HG02571 (cell line): ENCODE results near the gene HHLA2.

Source experiments
- ATAC-seq: cut with Tn5 transposase; IDR thresholded peaks from one replicate; pipeline ENCODE4 v1.9.1; 2021; ENCODE audit warnings: mild to moderate bottlenecking, moderate library complexity; ENCODE audit not compliant: unreplicated experiment

Gene HHLA2

DNA sequence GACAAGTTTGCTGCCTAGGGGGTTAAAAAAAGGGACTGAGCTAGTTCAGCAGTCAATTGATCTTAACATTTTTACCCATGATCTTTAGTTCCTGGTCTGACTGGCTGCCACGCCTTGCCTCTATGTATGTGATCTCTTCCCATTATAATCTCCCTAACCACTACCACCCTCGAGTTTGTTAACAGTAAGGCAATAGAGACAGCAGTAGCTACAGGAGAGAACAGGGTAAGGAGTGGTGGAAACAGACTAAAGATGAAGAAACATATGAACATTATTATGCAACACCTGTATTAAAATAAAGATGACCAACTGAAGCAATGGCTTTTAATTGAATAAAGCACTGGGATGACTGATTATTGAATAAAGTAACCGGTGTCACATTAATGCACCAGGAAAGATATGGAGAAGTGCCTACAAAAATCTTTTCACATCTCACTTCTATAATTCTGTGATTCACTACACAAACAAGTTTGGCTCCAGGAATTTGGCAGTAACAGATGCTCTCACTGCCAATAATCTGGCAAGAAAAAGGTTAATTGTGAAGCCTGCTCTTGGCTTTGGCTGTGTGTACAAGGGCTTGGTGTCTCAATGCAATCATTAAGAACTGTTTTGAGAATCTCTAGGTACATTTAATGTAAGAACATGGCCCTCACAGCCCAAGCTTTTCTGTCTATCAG is 95.7 kb downstream of the HHLA2 start:
- no peak for ATAC-seq

DNA sequence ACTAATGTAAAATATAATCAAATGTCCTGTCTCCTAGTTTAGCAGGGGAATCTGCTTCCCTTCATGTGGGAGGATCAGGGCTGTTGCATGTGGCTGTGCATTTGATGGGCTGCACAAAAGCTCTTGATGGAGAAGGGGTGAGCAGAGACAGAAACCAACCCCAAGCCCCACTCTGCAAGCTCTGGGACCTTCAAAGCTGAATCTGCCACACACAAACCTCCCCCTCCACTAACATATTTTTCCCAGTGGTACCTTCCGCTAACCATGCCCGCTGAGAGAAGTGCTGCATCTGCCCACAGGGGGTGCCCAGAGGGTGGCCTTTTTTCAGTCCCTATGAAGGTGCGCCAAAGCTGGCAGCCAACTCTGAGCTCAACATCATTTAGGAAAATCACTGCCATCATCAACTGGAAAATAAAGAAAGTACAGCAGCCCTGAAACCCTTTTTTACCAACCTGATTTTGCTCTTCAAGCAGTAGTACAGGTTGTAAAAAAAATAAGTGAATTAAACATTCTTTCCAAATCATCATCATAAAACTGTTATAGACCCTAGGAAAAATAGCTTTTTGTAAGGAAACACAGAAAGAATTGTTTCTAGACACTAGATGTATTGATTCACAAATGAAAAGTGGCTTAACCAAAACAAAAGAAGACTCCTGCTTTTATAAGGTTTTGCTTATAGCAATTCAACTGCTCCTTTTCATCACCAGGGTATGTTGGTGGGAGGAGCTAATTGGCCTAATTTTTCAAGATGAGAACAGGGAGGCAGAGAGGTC is 97.0 kb downstream of the HHLA2 start:
- ATAC-seq = no peak

DNA sequence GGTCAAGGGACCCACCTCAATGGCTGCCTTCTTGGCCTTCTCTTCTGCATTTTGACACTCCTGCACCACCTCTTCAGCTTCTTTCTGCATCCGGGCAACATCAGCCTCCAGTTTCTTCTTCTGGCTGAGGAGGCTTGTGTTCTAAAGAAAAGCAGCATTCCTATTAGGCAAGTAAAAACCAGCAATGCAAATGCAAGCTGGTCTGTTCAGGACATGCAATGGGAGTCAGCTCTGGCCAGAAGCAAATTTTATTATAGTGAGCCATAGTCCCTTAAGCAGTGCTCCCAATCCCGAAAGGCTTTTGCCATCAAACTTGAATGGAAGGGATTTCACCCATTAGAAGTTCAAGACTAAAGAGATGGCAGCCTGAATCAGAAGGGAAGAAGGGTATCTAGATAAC is 97.7 kb downstream of the HHLA2 start:
- ATAC-seq = no peak

DNA sequence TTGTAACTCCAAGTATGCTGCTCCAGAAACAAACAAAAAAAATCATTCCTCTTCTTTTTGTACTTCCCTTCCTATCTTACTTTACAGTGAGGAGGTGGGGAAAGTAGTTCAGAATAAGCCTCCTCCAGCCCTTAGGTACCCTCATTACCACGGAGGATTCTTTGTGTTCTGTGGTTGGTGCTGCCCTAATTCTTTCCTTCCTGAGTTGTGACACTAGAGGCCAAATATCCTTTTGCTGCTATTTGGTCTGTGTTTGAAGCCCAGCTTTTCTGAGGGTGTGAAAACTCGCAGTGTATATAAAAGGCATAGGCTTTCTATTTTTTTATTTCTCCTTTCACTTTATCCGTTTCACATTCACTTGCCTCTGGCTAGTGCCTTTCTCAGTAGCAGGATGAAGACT is 98.2 kb downstream of the HHLA2 start:
- ATAC-seq = no peak

- ATAC-seq = no peak
These were observed 100.0 kb downstream of the HHLA2 start for GRCh38 chr3:108396336-108396735.

DNA sequence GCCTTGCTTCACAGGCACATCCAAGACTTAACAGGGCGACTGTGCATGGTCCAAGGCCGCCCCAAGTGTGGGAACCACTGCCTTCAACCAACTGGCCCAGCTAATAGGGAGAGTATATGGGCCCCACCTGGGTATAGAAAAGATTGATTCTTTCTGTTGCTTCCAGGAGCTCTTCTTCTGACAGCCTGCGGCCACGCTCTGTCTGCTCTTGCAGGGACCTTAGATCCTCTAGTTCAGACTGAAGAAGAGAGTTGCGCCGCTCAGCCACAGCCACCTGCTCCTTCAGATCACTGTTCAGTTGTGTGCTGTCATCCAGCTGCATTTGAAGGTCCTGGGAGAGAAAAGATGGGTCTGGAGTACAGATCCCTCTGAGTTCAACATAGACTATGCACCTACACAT is 102.2 kb downstream of the HHLA2 start:
- no peak for ATAC-seq

GRCh38 chr3:108401836-108402235 is 105.5 kb downstream of the HHLA2 start:
- ATAC-seq = no peak

DNA sequence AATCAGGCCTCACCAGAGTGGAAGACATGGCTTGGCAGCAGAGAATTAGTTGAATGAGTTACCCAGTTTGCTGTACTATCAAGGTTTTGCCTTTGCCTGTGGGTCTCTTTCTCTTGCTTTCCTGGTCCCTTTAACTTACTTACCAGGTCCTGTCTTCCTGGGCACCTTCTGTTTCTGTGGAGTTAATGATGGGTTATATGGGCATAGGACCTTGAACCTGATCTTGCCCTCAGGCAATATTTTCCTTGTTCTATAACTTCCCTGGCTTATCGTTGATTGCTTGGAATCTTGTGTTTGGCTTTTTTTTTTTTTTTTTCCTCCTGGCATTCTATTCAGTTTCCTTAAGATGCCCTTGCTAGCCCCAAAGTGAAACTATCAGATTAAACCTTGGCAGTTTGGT is 106.8 kb downstream of the HHLA2 start:
- ATAC-seq = no peak

DNA sequence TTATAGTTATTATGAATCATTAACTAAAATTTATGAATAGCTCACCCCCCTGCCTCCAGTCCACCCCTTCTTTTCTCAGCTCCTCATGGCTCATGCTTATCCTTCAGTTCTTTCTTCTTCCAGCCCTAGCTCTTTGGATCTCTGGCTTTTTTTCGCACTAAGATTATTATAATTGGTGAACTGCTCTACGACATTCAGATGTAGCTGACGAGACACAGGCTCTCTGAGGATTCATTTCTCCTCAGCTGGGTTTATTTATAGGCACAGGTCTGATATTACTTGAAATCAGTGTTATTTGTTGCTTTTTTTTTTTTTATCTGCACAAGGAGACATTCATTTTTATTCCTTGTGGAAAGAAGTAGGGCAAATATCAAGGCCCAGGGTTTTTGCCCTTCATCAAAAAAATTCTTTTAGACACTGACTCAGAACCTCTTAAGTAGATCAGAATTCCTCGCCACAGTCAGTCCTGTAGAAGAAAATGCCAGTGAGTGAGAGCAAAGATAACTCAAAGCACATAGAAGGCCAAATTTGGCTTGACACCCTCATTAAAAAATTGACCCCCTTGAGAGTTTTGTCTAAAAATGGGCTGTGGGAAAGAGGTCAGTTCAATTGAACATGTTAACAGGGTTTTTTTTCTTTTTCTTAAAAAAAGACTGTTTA is 107.5 kb downstream of the HHLA2 start:
- ATAC-seq = no peak

DNA sequence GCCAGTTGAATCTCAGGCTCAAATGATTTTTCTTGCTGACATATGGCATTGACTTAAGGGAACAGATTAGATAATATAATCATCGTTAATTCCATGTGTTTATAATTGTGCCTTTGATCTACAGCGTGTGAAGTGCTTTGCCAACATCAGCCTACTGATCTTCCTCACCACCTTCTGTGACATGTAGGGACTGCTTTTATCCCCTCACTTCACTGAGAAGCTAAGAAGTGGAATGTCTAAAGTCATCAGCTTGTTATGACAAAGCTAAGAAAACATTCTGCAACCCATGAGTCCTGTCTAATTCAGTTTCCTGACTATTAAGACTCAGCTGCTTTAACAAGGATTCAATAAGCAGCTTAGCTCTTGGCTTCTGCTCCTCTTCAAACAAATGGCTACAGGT is 108.0 kb downstream of the HHLA2 start:
- no peak for ATAC-seq

DNA sequence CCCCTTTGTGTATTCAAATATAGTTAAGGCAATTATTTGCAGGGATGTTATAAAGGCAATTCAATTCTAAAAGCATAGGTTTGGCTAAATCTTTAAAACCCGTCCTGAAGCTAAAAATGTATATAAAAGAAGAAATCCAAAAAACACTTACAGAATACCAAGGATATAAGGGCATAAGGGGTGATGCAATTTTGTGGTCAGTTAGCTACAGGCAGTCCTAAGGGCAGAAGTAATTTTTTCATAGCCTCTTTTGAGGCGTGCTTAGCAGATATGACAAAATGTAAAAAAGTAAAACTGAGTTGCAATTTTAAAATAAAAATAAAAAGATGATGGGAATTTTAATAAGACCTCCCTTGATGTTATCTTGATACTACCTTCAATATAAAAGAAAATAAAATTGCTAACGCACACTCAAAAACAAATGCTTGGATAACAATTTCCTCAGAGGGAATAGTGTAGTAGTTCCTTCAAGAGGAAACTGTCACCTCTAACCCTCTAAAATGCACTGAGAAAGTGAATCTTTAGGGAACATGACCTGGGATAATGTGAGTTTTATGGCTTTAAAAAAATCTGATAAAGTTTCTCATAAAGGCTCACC is 109.8 kb downstream of the HHLA2 start:
- ATAC-seq = no peak

DNA sequence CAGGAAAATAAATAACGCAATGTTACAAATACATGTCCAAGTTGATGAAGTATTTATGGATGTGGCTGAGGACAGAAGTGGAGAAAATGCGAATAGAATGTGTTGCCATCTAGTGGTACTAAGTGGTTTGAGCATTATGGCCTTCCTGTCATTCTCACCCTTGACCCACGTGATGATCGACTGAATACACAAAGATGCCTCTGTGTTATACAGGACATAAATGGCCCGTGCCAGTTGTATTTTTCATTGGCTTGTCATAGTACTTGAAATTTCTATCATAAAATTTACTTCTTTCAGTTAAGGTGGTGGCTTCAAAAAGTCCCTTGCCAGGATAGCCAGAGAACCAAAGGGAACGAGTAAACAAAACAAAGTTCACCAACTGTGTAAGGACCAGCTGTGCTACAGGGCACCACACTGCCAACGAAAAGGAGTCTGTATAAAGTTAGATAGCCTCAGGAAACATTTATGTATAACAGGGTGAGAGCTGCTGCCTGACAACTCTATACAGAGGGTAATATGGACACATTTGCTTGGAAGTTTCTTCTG is 110.4 kb downstream of the HHLA2 start:
- peak; percentile 96 for ATAC-seq

GRCh38 chr3:108407886-108408285 is 111.5 kb downstream of the HHLA2 start:
- no peak for ATAC-seq

- ATAC-seq = no peak
These were observed 112.8 kb downstream of the HHLA2 start for GRCh38 chr3:108408883-108409799.

DNA sequence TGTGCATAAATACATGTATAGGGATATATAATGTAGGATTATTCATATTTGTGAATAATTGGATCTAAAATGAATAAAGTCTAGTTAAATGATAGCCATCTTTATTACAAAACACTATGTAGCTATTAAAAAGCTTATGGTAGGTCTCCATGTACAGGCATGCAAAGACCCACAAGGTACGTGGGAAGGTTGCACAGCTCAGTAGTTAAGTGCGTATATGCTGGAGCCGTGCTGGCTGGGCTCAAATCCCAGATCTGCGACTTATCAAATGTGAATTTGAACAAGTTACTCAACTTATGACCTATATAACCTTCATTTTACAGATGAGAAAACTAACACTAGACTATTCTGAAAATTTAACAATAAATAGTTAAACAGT is 113.4 kb downstream of the HHLA2 start:
- no peak for ATAC-seq

GRCh38 chr3:108410531-108410984 is 114.2 kb downstream of the HHLA2 start:
- ATAC-seq = no peak

- ATAC-seq = no peak
These were observed 115.9 kb downstream of the HHLA2 start for GRCh38 chr3:108412121-108412750.

DNA sequence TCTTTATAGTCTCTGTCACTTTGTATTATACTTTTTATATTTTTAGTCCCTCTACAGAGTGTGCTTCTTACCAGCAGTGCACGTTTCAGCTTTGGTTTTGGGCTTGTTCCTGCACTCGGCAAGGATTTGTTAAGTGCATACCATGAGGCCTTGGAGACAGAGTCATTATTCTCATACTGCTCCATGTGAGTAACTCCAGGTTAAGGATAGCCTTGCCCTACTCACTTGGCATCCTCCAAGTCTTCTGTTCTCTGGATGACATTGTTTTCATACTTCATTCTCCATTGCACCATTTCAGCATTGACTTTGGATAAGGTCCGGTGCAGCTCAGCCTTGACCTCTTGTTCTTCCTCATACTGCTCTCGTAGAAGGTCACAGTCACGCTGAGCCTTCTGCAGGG is 117.7 kb downstream of the HHLA2 start:
- no peak for ATAC-seq

GRCh38 chr3:108415661-108416060 is 119.3 kb downstream of the HHLA2 start:
- ATAC-seq = no peak
